SU-DHL-6 (cell line): ENCODE measurements around the gene STARD3.

Experiments used
- EZH2phosphoT487 ChIP-seq: fragments of 200-600 bp; sonication (generic), shearing (Covaris generic); conservative IDR thresholded peaks from 2 replicates; pipeline ENCODE4 v1.6.1; 2018; ENCODE audit warnings: mild to moderate bottlenecking, antibody characterized with exemption, low read length, moderate library complexity, mixed read lengths
- TF ChIP-seq, protein P1 (sequence below): fragments of 200-600 bp; sonication (generic); IDR thresholded peaks from one replicate; pipeline ENCODE4 v1.5.1; 2017; ENCODE audit warnings: antibody characterized with exemption, mild to moderate bottlenecking, low read length, moderate library complexity; ENCODE audit not compliant: insufficient read depth, poor library complexity, severe bottlenecking

DNA sequence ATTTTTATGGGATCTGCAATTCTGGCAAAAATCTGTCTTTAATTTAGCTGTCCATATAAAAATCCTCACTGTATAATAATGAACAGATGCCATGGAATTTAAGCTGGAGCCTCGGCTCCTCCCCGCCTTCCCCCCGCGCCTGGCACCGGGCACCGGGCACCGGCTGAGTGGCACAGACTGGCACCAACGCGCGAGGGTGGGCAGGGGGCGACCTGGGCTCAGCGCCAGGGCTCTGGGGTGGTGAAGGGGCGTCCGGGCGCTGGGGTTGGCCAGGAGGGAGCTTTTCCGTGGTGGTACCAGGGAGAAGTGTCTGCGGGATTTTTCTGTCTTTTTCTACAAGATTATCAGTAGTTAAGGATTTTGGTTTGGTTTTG lies 38.3 kb upstream of the STARD3 start:
- TF ChIP-seq, protein P1, sequence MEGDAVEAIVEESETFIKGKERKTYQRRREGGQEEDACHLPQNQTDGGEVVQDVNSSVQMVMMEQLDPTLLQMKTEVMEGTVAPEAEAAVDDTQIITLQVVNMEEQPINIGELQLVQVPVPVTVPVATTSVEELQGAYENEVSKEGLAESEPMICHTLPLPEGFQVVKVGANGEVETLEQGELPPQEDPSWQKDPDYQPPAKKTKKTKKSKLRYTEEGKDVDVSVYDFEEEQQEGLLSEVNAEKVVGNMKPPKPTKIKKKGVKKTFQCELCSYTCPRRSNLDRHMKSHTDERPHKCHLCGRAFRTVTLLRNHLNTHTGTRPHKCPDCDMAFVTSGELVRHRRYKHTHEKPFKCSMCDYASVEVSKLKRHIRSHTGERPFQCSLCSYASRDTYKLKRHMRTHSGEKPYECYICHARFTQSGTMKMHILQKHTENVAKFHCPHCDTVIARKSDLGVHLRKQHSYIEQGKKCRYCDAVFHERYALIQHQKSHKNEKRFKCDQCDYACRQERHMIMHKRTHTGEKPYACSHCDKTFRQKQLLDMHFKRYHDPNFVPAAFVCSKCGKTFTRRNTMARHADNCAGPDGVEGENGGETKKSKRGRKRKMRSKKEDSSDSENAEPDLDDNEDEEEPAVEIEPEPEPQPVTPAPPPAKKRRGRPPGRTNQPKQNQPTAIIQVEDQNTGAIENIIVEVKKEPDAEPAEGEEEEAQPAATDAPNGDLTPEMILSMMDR: no peak
- TF ChIP-seq EZH2phosphoT487: no peak
